Adipocyte (in vitro differentiated cells): ENCODE measurements around the gene CCNYL1.
"Not testable (repeated sequence)": the region's sequence is repeated elsewhere in the genome, so short reads cannot be mapped to it uniquely, and the experiment has no call there.

Experiments
- DNase-seq: peaks from one replicate; pipeline ENCODE4 v3.0.0-alpha.2; 2015; ENCODE audit warnings: low read depth
- H3K27me3 ChIP-seq: replicated peaks from 2 replicates; pipeline ENCODE4 v1.7.0; 2013; ENCODE audit warnings: mild to moderate bottlenecking, low read length, moderate library complexity; ENCODE audit not compliant: control insufficient read depth, insufficient read depth
- H3K36me3 ChIP-seq: 2 replicates; pipeline ENCODE4 v1.7.0; 2013; ENCODE audit warnings: low read length, mild to moderate bottlenecking, moderate library complexity; ENCODE audit not compliant: control insufficient read depth, insufficient read depth, severe bottlenecking
- H3K4me1 ChIP-seq: 2 replicates; pipeline ENCODE4 v1.7.0; 2013; ENCODE audit warnings: mild to moderate bottlenecking, low read length, moderate library complexity; ENCODE audit not compliant: control insufficient read depth, insufficient read depth
- H3K4me3 ChIP-seq: 2 replicates; pipeline ENCODE4 v1.7.0; 2013; ENCODE audit warnings: mild to moderate bottlenecking, low read length, moderate library complexity
- H3K9ac ChIP-seq: 2 replicates; pipeline ENCODE4 v1.7.0; 2013; ENCODE audit warnings: mild to moderate bottlenecking, low read length, moderate library complexity
- H3K9me3 ChIP-seq: 2 replicates; pipeline ENCODE4 v1.7.0; 2013; ENCODE audit warnings: mild to moderate bottlenecking, low read length, moderate library complexity; ENCODE audit not compliant: control insufficient read depth

The CCNYL1 gene

DNA sequence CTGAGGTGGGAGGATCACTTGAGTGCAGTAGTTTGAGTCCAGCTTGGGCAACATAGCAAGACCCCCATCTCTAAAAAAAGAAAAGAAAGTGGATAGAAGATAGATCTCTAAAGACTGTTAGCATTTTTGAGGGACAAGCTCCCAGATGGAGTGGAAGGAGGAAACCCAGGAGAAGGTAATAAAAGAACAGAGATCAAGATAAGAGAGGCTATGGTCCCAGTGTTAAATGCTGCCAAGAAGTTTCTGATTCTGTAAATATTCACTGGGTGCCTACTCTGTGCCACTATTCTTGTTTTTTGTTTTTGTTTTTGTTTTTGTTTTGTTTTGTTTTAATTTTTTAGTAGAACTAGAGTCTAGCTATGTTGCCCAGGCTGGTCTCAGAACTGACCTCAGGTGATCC lies 32.1 kb downstream of the CCNYL1 start:
- no peaks in the 10 kb centered on the region for H3K27me3 ChIP-seq
- no peaks in the 10 kb centered on the region for H3K9me3 ChIP-seq
- H3K4me1 ChIP-seq: no peaks in the 10 kb centered on the region
- H3K9ac ChIP-seq: no peak overlapping the region
- H3K36me3 ChIP-seq: peaks cover 12% of the 10 kb centered on the region
- H3K4me3 ChIP-seq: no peak overlapping the region
- DNase-seq: no peak

GRCh38 chr2:207744050-207744449 lies 32.6 kb downstream of the CCNYL1 start:
- Histone ChIP-seq H3K9ac (no peak overlapping the region), H3K4me1 (no peaks in the 10 kb centered on the region), H3K4me3 (no peak overlapping the region), H3K27me3 (no peaks in the 10 kb centered on the region), H3K36me3 (peaks cover 12% of the 10 kb centered on the region), H3K9me3 (no peaks in the 10 kb centered on the region)
- no peak for DNase-seq

DNA sequence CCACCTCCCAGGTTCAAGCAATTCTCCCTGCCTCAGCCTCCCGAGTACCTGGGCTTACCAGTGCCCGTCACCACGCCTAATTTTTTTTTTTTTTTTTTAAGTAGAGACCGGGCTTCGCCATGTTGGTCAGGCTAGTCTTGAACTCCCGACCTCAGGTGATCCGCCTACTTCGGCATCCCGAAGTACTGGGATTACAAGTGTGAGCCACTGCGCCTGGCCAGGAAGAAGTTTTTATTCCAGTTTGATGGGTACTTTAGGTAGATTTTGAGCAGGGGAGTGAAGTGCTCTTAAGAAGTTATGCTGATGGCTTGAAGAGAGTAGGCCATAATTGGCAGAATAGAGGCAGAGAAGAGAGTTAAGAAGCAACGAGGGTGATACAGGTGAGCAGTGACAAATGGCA lies 33.0 kb downstream of the CCNYL1 start:
- Histone ChIP-seq H3K4me3 (no peak overlapping the region), H3K9ac (no peak overlapping the region), H3K9me3 (no peaks in the 10 kb centered on the region), H3K27me3 (no peaks in the 10 kb centered on the region), H3K4me1 (no peaks in the 10 kb centered on the region), H3K36me3 (peaks cover 12% of the 10 kb centered on the region)
- DNase-seq: no peak

DNA sequence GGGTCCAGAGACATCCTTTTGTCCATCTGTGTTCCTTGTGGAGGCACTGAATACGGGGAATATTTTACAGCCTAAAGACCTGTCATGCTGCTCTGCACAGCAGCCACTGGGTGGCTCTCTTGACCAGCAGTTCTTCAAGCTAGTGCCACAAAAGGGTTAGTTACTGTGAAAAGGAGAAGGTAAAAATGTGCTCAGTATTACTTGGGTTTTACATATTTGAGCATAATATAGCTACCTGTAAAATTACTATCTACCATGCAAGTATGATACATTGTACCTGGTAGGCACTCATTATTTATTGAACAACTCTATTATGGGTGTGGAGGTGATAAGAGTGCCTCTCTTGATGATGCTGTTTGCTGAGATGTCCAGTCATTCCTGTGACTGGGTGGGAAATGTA lies 34.7 kb downstream of the CCNYL1 start:
- Histone ChIP-seq H3K9ac (no peak overlapping the region), H3K9me3 (no peaks in the 10 kb centered on the region), H3K36me3 (peaks cover 20% of the 10 kb centered on the region), H3K4me3 (no peak overlapping the region), H3K4me1 (no peaks in the 10 kb centered on the region), H3K27me3 (no peaks in the 10 kb centered on the region)
- DNase-seq: peak; percentile 88

DNA sequence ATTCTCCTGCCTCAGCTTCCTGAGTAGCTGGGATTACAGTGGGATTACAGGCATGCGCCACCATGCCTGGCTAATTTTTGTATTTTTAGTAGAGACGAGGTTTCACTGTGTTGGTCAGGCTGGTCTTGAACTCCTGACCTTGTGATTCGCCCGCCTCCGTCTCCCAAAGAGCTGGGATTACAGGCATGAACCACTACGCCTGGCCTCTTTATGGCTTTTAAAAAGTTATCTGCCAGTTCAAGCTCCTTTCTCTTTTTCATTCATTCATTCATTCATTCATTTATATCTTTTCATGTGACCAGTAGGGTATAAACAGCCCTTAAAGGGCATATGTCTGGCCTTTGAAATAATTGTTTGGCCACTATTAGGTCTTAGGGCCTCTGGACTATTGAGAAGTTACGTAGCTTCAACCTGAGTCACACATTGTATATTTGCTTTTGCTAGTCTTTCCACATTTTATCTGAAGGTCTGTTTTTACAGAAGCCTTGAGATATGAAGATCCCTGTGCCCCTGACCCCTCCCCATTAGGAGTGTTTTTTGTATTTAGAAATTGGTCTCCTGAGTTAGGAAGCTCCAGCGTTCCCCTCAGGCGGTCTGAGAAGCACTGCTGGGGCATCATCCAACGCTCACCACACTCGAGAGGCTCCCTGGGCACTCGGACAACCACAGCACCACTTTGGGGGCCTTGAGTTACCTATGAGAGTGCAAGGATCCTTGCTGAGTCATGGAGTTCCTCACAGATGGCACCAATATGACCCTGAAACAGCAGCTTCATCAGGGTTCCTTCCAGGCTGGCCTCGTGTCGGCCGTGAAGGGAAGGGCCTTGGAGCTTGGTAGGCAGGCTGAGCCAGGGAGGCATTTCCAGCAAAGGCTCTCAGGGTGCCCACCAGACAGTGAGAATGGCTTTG lies 36.5 kb downstream of the CCNYL1 start:
- Histone ChIP-seq H3K9me3 (no peaks in the 10 kb centered on the region), H3K36me3 (peaks cover 15% of the 10 kb centered on the region), H3K4me3 (no peak overlapping the region), H3K4me1 (no peaks in the 10 kb centered on the region), H3K27me3 (no peaks in the 10 kb centered on the region), H3K9ac (no peak overlapping the region)
- no peak for DNase-seq

- no peak overlapping the region for H3K4me3 ChIP-seq
- peaks cover 21% of the 10 kb centered on the region for H3K36me3 ChIP-seq
- H3K9ac ChIP-seq: no peak overlapping the region
- H3K9me3 ChIP-seq: no peaks in the 10 kb centered on the region
- H3K4me1 ChIP-seq: no peaks in the 10 kb centered on the region
- no peak for DNase-seq
- no peaks in the 10 kb centered on the region for H3K27me3 ChIP-seq
Observed at GRCh38 chr2:207748993-207749392, 37.6 kb downstream of the CCNYL1 start.

GRCh38 chr2:207749873-207750272 lies 38.4 kb downstream of the CCNYL1 start:
- Histone ChIP-seq H3K4me3 (no peak overlapping the region), H3K9me3 (no peaks in the 10 kb centered on the region), H3K4me1 (no peaks in the 10 kb centered on the region), H3K27me3 (no peaks in the 10 kb centered on the region), H3K36me3 (peaks cover 30% of the 10 kb centered on the region), H3K9ac (no peak overlapping the region)
- DNase-seq: peak; percentile 35

DNA sequence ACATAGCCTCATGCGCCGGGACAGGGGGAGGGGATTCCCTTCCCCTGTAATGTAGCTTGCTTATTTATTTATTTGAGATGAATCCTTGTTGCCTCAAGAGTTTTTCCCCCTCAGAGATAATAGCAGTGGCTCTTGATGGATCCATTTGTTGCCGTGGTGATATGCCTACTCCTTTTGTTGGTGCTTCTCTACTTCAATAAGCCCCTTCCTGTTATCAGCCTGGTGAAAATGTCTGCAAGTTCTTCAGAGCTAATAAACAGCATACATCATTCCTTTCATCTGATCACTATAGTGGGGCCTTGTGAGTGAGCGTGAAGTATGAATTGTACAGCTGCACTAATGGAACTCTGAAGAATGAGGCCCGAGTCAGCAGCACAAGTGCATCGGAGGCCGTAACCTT lies 38.9 kb downstream of the CCNYL1 start:
- H3K9me3 ChIP-seq: no peaks in the 10 kb centered on the region
- H3K9ac ChIP-seq: no peak overlapping the region
- H3K4me1 ChIP-seq: no peaks in the 10 kb centered on the region
- peaks cover 34% of the 10 kb centered on the region for H3K36me3 ChIP-seq
- H3K27me3 ChIP-seq: no peaks in the 10 kb centered on the region
- no peak for DNase-seq
- H3K4me3 ChIP-seq: no peak overlapping the region

DNA sequence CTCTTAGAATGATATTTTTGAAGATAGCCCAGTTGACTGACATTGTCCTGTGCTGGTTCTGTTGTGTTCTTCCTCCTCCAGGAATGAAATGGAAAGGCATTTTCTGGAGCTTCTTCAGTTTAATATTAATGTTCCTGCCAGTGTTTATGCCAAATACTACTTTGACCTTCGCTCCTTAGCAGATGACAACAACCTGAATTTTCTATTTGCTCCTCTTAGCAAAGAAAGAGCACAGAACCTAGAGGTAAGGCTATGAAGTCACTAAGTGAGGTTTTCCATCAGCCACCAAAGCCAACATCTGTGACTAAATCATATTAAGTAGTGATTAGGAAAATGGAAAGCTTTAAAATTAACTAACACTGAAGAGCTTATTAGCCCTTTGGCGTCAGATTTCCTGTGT lies 39.4 kb downstream of the CCNYL1 start:
- Histone ChIP-seq H3K27me3 (no peaks in the 10 kb centered on the region), H3K9me3 (no peaks in the 10 kb centered on the region), H3K9ac (no peak overlapping the region), H3K4me1 (no peaks in the 10 kb centered on the region), H3K36me3 (peaks cover 34% of the 10 kb centered on the region), H3K4me3 (no peak overlapping the region)
- DNase-seq: no peak

GRCh38 chr2:207753688-207754087 lies 42.2 kb downstream of the CCNYL1 start:
- not testable (repeated sequence) for H3K27me3 ChIP-seq, H3K9me3 ChIP-seq, H3K4me1 ChIP-seq, H3K4me3 ChIP-seq, DNase-seq, H3K9ac ChIP-seq
- peaks cover 34% of the 10 kb centered on the region for H3K36me3 ChIP-seq

- Histone ChIP-seq H3K4me3 (no peak overlapping the region), H3K9me3 (no peaks in the 10 kb centered on the region), H3K9ac (no peak overlapping the region), H3K36me3 (peaks cover 34% of the 10 kb centered on the region), H3K4me1 (no peaks in the 10 kb centered on the region), H3K27me3 (no peaks in the 10 kb centered on the region)
- DNase-seq: no peak
Observed at GRCh38 chr2:207754498-207755383, 43.3 kb downstream of the CCNYL1 start.
